GM19025 (cell line): ENCODE results near the gene TBL1XR1.

Source experiments
- ATAC-seq: cut with Tn5 transposase; IDR thresholded peaks from one replicate; pipeline ENCODE4 v1.9.1; 2021; ENCODE audit warnings: mild to moderate bottlenecking, low read depth, moderate library complexity; ENCODE audit not compliant: unreplicated experiment

Gene TBL1XR1

GRCh38 chr3:177197041-177197726 lies at the start of gene TBL1XR1:
Gene TBL1XR1, minus strand, starts transcription at chr3:177197482. Its CDS starts 132,505 bp downstream, at chr3:177064977.
- peak; percentile 44 for ATAC-seq

DNA sequence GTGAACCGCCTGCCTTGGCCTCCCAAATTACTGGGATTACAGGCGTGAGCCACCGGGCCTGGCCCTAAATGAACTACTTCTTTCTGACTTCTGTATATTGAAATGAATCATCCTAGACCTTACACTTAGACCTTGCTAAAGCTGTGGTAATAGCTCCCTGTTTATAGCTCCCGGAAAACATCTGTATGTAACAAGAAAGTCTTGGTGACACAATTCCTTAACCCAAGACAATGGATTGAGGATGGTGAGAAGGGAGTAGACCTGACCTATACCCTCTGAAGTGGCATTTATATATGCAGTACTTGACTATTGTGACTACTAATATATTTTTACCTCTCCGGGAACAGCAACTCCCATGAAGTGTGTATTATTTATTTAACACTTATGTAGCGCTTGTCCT lies 48.0 kb upstream of the TBL1XR1 start:
- no peak for ATAC-seq

- ATAC-seq, result no peak
These were observed 47.3 kb upstream of the TBL1XR1 start for GRCh38 chr3:177244606-177245005.

- ATAC-seq, result no peak
These were observed 41.5 kb upstream of the TBL1XR1 start for GRCh38 chr3:177238686-177239216.

DNA sequence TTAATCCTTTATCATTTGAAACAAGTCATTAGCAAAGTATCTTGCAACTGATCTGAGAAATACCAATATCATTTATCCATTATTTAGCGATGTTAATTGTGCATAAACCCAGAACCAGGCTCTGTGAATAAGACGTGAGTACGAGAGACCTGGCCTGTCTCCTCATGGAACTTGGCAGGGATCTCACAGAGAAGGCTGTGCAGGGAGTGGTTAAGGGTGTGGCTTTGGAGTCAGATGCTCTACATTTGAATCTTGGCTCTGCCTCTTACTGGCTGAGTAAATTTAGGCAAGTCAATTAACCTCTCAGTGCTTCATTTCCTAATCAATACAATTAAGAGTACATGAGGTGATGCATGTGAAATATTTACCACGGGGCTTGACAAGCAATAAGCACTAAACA lies 39.9 kb upstream of the TBL1XR1 start:
- no peak for ATAC-seq

DNA sequence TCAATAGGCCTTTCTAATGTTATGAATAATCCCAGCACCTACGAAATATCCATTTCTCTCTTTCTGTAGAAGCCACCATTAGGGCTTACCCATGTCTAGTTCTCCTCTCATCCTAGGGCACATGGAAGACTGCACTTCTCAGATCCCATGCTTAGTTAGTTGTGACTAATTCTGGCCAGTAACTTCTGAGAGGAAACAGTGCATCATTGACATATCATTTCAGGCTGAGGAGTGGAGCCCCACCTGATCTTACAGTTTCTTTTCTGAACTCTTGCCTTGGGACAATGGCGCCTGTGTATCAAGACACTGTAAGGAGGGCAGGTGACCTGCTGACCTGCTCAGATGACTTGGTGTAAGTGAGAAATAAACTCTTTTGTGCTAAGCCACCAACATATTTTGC lies 39.4 kb upstream of the TBL1XR1 start:
- no peak for ATAC-seq

DNA sequence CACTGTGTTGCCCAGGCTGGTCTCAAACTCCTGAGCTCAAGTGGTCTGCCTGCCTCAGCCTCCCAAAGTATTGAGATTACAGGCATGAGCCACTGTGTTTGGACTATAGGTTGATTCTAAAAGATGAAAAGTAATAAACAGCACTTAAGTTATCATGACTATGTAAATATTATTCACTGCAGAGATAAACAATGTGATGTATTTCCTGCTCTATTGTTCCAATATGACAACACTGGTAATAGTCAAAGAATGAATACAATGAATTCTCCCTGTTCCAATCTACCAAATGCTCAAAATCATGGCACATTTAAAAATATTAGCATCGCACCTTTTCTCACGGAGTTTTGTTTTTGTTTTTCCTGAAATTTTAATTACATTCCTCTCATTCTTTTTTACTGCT lies 36.8 kb upstream of the TBL1XR1 start:
- ATAC-seq, result no peak

- no peak for ATAC-seq
These were observed 34.0 kb upstream of the TBL1XR1 start for GRCh38 chr3:177231242-177231641.

DNA sequence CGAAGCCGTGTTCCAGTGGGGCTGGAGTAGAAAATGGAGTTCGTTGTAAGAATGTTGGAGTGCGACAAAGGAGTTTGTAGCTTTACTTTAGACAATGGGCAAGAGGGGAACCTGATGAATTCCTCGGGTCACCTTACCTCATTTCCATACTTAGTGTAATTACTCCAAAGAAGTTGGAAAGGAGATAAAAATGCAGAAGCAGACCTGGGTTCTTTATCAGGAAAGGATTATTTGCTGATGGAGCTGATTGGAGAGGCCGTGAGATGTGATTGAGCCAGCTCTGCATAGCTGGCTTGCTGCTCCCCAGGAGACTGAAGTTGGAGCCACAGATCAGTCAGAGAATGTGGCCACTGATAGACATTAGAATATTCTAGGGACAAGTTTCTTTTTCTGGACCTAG lies 33.4 kb upstream of the TBL1XR1 start:
- no peak for ATAC-seq

DNA sequence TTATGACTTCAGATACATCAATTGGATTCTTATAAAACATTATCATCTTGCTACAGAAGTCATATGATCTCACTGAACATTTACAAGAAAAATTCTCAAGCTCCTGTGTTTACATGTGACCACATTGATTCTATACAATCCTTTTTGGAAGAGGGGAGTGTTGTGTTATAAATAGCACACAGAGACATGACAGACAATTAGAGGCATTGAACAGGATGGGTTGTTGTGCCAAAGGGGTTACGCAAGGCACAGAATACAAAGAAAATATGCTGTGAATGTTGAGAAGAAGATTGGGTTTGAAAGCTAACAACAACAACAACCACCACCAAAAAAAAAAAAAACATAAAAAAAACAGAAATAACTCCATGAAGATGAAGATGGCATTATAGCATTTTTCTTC lies 32.5 kb upstream of the TBL1XR1 start:
- ATAC-seq, result no peak

- ATAC-seq, result no peak
These were observed 31.4 kb upstream of the TBL1XR1 start for GRCh38 chr3:177228601-177229190.

- no peak for ATAC-seq
These were observed 27.1 kb upstream of the TBL1XR1 start for GRCh38 chr3:177224414-177224813.

GRCh38 chr3:177221744-177222143 lies 24.5 kb upstream of the TBL1XR1 start:
- ATAC-seq, result no peak

DNA sequence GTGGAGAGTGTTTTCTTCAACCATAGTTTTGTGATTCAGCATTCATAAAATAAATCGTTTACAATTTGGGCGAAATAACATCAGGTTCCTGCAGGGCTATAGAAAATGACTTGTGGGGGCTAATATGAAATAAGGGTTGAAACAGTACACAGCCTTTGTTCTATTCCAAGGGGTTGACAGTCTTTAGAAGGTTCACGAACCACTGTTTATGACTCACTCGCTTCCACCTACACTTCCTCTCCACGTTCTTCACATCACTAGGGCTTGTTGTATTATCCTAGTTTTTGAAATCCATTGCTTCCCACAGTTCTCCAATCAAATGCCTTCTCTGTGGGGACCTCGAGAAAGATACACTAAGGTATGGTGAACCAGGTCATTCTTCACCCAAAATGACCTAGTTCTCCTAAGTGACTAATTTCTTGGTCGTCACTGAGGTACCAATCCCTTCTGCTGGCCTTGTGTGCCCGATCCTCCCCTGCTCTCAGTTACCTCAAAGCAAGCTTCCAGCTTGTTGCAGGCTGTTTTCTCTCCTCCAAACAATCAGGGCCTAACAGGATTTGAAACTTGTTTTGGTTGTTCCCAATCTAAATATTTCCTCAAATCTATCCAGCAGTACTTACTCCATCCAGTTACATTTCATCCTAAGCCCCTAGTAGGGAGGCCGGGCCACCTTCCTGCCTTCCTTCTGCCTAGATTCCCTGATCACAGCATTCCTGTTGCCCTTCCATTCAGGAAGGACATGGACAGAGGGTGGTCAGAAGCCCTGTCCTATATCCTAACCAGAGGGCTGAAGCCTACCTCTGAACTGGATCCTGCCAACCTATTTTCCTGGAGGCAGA lies 23.1 kb upstream of the TBL1XR1 start:
- ATAC-seq, result no peak

- ATAC-seq, result no peak
These were observed 16.7 kb upstream of the TBL1XR1 start for GRCh38 chr3:177213801-177214535.

GRCh38 chr3:177212756-177213155 lies 15.5 kb upstream of the TBL1XR1 start:
- ATAC-seq, result no peak

DNA sequence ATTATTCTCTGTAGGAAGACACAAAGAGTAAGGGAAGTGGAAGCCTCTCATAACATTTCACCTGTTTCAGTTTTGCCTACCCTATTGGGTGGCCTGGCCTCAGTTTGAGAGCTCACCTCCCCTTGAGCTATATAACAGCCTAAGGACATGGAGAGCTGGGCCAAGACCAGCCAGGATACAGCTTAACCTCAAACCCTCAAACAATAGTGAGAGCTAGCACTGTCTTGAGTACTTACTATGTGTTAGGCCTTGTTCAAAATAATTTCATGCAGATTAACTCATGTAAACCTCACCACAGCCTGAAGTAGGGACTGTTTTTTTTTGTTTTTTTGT lies 15.0 kb upstream of the TBL1XR1 start:
- no peak for ATAC-seq

- no peak for ATAC-seq
These were observed 14.4 kb upstream of the TBL1XR1 start for GRCh38 chr3:177211503-177212277.

GRCh38 chr3:177210744-177211502 lies 13.6 kb upstream of the TBL1XR1 start:
- no peak for ATAC-seq
